GM12878 (cell line): Measurements from ENCODE around the gene C2CD4D. TPM values are rescaled to one million over a fixed set of nuclear protein-coding genes. Genes with fewer than 3 reads are reported as not detected.

Source experiments
- ATAC-seq: fragments of 200-7000 bp; cut with Tn5 transposase; 3 replicates; pipeline ENCODE4 v1.9.1; 2020; ENCODE audit warnings: mild to moderate bottlenecking, moderate library complexity
- BruUV-seq: library from RNA; stranded (reverse); fragments of 400-500 nt; replicated peaks from 2 replicates; lab custom pipeline; 2021; lab: Mats Ljungman, UMichigan
- CTCF ChIA-PET: fragments of 300-600 bp; sonication (Branson Sonifier 250); formaldehyde crosslinking; extraction: SDS; loops from one replicate; lab custom pipeline; 2021; ENCODE audit warnings: inconsistent platforms; lab: Yijun Ruan, JAX
- POLR2A ChIA-PET: fragments of 350-600 bp; formaldehyde crosslinking; extraction: SDS; loops from one replicate; lab custom pipeline; 2021; ENCODE audit warnings: inconsistent platforms; lab: Charles Lee
- RAD21 ChIA-PET: fragments of 300-600 bp; sonication (Branson Sonifier 250); formaldehyde crosslinking; loops from one replicate; lab custom pipeline; 2023; ENCODE audit warnings: antibody characterized with exemption; ENCODE audit not compliant: unreplicated experiment; lab: Charles Lee
- SMC1A ChIA-PET: fragments of 300-600 bp; sonication (Branson Sonifier 250); formaldehyde crosslinking; loops from one replicate; lab custom pipeline; 2023; ENCODE audit not compliant: unreplicated experiment, uncharacterized antibody; lab: Charles Lee
- DNase-seq: peaks from one replicate; pipeline ENCODE4 v3.0.0-alpha.2; 2011; ENCODE audit warnings: low read depth, low spot score
- FAIRE-seq: peaks from 3 replicates; lab custom pipeline; 2011; peaks lifted over from hg19 to GRCh38; lab: Jason Lieb, UNC
- H2AFZ ChIP-seq: 2 replicates; pipeline ENCODE4 v1.6.0; 2011; ENCODE audit warnings: low read depth, low read length, control low read depth; ENCODE audit not compliant: control insufficient read depth
- H3K27ac ChIP-seq: 2 replicates; pipeline ENCODE4 v1.5.1; 2011; ENCODE audit warnings: control low read depth; ENCODE audit not compliant: control insufficient read depth, insufficient read depth
- H3K27me3 ChIP-seq, 2 experiments: replicated peaks in 1 of 2; 2 replicates each; pipeline versions ENCODE4 v1.6.0 to v1.6.1; 2011; ENCODE audit warnings: low read length in 1 of 2; ENCODE audit not compliant: control insufficient read depth in 2 of 2, insufficient read depth in 2 of 2
- H3K36me3 ChIP-seq, 2 experiments: 2 replicates each; pipeline ENCODE4 v1.5.1; 2011; ENCODE audit warnings: low read length in 1 of 2; ENCODE audit not compliant: control insufficient read depth in 2 of 2, insufficient read depth in 2 of 2
- H3K4me1 ChIP-seq: 2 replicates; pipeline ENCODE4 v1.6.1; 2011; ENCODE audit warnings: mild to moderate bottlenecking, low read length, moderate library complexity, mixed read lengths; ENCODE audit not compliant: control insufficient read depth, insufficient read depth
- H3K4me2 ChIP-seq: 2 replicates; pipeline ENCODE4 v1.6.0; 2011; ENCODE audit warnings: control low read depth; ENCODE audit not compliant: control insufficient read depth, insufficient read depth
- H3K4me3 ChIP-seq: fragments of 200-600 bp; sonication (generic); 2 replicates; pipeline ENCODE4 v1.5.1; 2016
- H3K79me2 ChIP-seq: 2 replicates; pipeline ENCODE4 v1.6.0; 2011; ENCODE audit warnings: low read length; ENCODE audit not compliant: control insufficient read depth, insufficient read depth
- H3K9ac ChIP-seq: 2 replicates; pipeline ENCODE4 v1.8.0; 2011; ENCODE audit warnings: low read length, control low read depth, mixed read lengths; ENCODE audit not compliant: control insufficient read depth, insufficient read depth
- H3K9me3 ChIP-seq: replicated peaks from 3 replicates; pipeline ENCODE4 v1.5.1; 2011; ENCODE audit warnings: mild to moderate bottlenecking, low read length; ENCODE audit not compliant: control insufficient read depth, insufficient read depth
- H4K20me1 ChIP-seq: 2 replicates; pipeline ENCODE4 v1.6.0; 2011; ENCODE audit not compliant: control insufficient read depth, insufficient read depth
- CHD2 ChIP-seq: IDR thresholded peaks from 2 replicates; pipeline ENCODE4 v1.6.1; 2011; ENCODE audit warnings: low read depth, low read length, improper control_type of control experiment, borderline replicate concordance
- ESRRA ChIP-seq: IDR thresholded peaks from 2 replicates; pipeline ENCODE4 v1.6.1; 2012; ENCODE audit warnings: mild to moderate bottlenecking, low read length, improper control_type of control experiment
- GABPA ChIP-seq: IDR thresholded peaks from 2 replicates; pipeline ENCODE4 v1.6.1; 2014; ENCODE audit warnings: antibody characterized with exemption, low read depth, mild to moderate bottlenecking, inconsistent platforms
- GATAD2B ChIP-seq: fragments of 450-650 bp; conservative IDR thresholded peaks from 2 replicates; pipeline ENCODE4 v1.6.1; 2017; ENCODE audit warnings: low read depth, mild to moderate bottlenecking, moderate library complexity
- HSF1 ChIP-seq: fragments of 150-350 bp; IDR thresholded peaks from 2 replicates; pipeline ENCODE4 v1.6.1; 2014; ENCODE audit warnings: mild to moderate bottlenecking, low read depth, low read length
- IKZF1 ChIP-seq: fragments of 450-650 bp; conservative IDR thresholded peaks from 2 replicates; pipeline ENCODE4 v1.6.1; 2017; ENCODE audit warnings: antibody characterized with exemption, mild to moderate bottlenecking
- LARP7 ChIP-seq: fragments of 450-650 bp; IDR thresholded peaks from 2 replicates; pipeline ENCODE4 v1.6.1; 2017; ENCODE audit warnings: mild to moderate bottlenecking
- MEF2B ChIP-seq: fragments of 450-650 bp; IDR thresholded peaks from 2 replicates; pipeline ENCODE4 v1.6.1; 2018; ENCODE audit warnings: mild to moderate bottlenecking, moderate library complexity; ENCODE audit not compliant: partially characterized antibody, poor library complexity, severe bottlenecking
- NFXL1 ChIP-seq: fragments of 450-650 bp; IDR thresholded peaks from 2 replicates; pipeline ENCODE4 v1.6.1; 2017; ENCODE audit warnings: antibody characterized with exemption, mild to moderate bottlenecking, borderline replicate concordance
- NFYA ChIP-seq: IDR thresholded peaks from 2 replicates; pipeline ENCODE4 v1.6.1; 2011; ENCODE audit warnings: low read depth, mild to moderate bottlenecking, low read length, improper control_type of control experiment, borderline replicate concordance
- NFYB ChIP-seq: IDR thresholded peaks from 2 replicates; pipeline ENCODE4 v1.6.1; 2011; ENCODE audit warnings: low read depth, mild to moderate bottlenecking, low read length, improper control_type of control experiment, moderate library complexity; ENCODE audit not compliant: insufficient read depth
- PAX8 ChIP-seq: fragments of 450-650 bp; IDR thresholded peaks from 2 replicates; pipeline ENCODE4 v1.6.1; 2017; ENCODE audit warnings: mild to moderate bottlenecking, moderate library complexity
- SPI1 ChIP-seq: IDR thresholded peaks from 2 replicates; pipeline ENCODE4 v1.6.1; 2011; ENCODE audit warnings: low read depth, mild to moderate bottlenecking, low read length, moderate library complexity, borderline replicate concordance; ENCODE audit not compliant: insufficient read depth
- SUPT20H ChIP-seq: IDR thresholded peaks from 2 replicates; pipeline ENCODE4 v1.6.1; 2011; ENCODE audit warnings: low read depth, mild to moderate bottlenecking, low read length, moderate library complexity, borderline replicate concordance; ENCODE audit not compliant: control insufficient read depth
- TARDBP ChIP-seq: IDR thresholded peaks from 2 replicates; pipeline ENCODE4 v1.6.1; 2016; ENCODE audit warnings: borderline replicate concordance
- TCF12 ChIP-seq: IDR thresholded peaks from 2 replicates; pipeline ENCODE4 v1.6.1; 2011; ENCODE audit warnings: low read depth, mild to moderate bottlenecking, low read length
- YY1 ChIP-seq: IDR thresholded peaks from 2 replicates; pipeline ENCODE4 v1.6.1; 2011; ENCODE audit warnings: low read depth, mild to moderate bottlenecking, low read length
- ZNF24 ChIP-seq: fragments of 450-650 bp; IDR thresholded peaks from 2 replicates; pipeline ENCODE4 v1.6.1; 2017; ENCODE audit warnings: antibody characterized with exemption, mild to moderate bottlenecking
- WGBS: methylation state at CpG from one replicate; pipeline ENCODE4 v1.1.6; 2016; ENCODE audit warnings: low lambda C conversion rate; ENCODE audit not compliant: insufficient replicate concordance, insufficient coverage; ENCODE audit errors: missing lambda C conversion rate; 5-methylcytosine and 5-hydroxymethylcytosine counted together
- in situ Hi-C: fragments of 300-500 bp; cut with MboI; formaldehyde crosslinking; loops from 9 replicates; pipeline ENCODE4 v1.14.3; 2018; ENCODE audit warnings: mixed read lengths
- intact Hi-C: fragments of 100-400 bp; cut with micrococcal nuclease; formaldehyde crosslinking; loops from one replicate; pipeline ENCODE4 v1.14.2; 2022; ENCODE audit not compliant: unreplicated experiment
- polyA plus RNA-seq, 11 experiments: library from polyadenylated mRNA; depleted of rRNA in 4 of 11; unstranded in 6 of 11; stranded (reverse) in 5 of 11; fragments of >200 nt; fragmentation: Nextera tagmentation in 4 of 11; fragmentation: Illumina TruSeq in 1 of 11; extraction: Ambion mirVana in 4 of 11; extraction: Trizol in 1 of 11; gene quantifications; 1 replicate in 1 of 11; 2 replicates in 10 of 11; pipeline versions ENCODE4 v1.2.1 to v1.2.3, GENCODE V29; 2011 to 2016; ENCODE audit warnings: inconsistent platforms in 2 of 11, missing spikeins in 2 of 11, low read depth in 1 of 11
- total RNA-seq, 4 experiments: library from RNA; depleted of rRNA in 3 of 4; stranded (reverse); fragments of >200 nt in 3 of 4; fragmentation: Illumina TruSeq in 1 of 4; extraction: Trizol in 1 of 4; gene quantifications; 2 replicates each; pipeline versions ENCODE4 v1.2.1 to v1.2.3, GENCODE V29; 2013 to 2021

C2CD4D gene
- total and polyA plus RNA-seq, 10 of the 15 experiments (the other 5 are each of a cell fraction or from before 2014, with no cell fraction given), result 0.03 to 0.67 (median 0.13) TPM; not detected in 4

DNA sequence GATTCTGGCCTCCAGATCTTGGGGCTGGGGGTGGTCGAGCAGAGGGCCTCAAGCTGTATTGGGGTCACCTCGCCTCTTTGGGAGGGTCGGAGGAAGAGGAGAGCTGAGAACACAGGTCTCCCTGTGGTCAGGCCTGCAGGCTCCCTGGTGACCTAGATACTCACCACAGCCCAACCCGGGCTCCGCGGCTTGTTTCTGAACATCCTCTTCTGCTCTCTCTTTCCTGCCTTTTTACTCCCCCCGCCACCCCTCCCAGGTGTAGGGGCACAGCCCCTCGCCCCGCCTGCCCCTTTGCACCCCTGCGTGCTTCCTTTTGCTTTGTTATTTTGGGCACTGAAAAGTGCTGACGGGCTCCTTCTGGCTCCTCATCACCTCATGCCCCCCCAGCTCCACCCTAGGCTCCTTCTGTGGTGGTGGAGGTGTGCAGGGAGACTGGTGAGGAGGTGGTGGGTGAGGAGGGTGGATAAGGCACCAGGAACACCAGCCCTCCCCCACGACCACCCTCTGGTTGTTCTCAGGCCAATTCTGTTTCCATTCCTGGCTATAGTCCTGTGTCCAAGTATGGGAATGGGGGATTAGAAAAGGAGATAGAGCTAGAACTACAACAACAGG lies 23.8 kb downstream of the C2CD4D start:
- ChIA-PET POLR2A (no interaction called here), CTCF (no interaction called here)
- Histone ChIP-seq H3K4me2 (no peak overlapping the region), H4K20me1 (no peaks in the 10 kb centered on the region)
- TF ChIP-seq TARDBP, result no peak
- TF ChIP-seq TCF12, result no peak
- no peak for TF ChIP-seq MEF2B
- TF ChIP-seq LARP7, result no peak
- TF ChIP-seq YY1, result no peak
- no peak for TF ChIP-seq PAX8
- TF ChIP-seq, all 136 proteins: peak for 0
- H3K9ac ChIP-seq, result no peak overlapping the region
- ChIA-PET RAD21 (no interaction called here), SMC1A (no interaction called here)
- no peak overlapping the region for H3K4me3 ChIP-seq
- intact Hi-C loops, result no loop called here
- H3K9me3 ChIP-seq, result no peaks in the 10 kb centered on the region
- H3K27me3 ChIP-seq, result peaks cover 0 to 4% of the 10 kb centered on the region in 2 experiments; a peak in 2 of 4 replicates
- H3K4me1 ChIP-seq, result no peaks in the 10 kb centered on the region; the same call in 1 of the 2 replicates
- DNase-seq, result no peak
- FAIRE-seq, result no peak
- no peaks in the 10 kb centered on the region for H3K79me2 ChIP-seq
- no peak overlapping the region for H2AFZ ChIP-seq
- no peak overlapping the region for H3K27ac ChIP-seq
- in situ Hi-C loops, result no loop called here
- BruUV-seq, result no TSS peak
- no peak for ATAC-seq
- no peaks in the 10 kb centered on the region for H3K36me3 ChIP-seq
- 22% methylated on average over 11 of the region's 12 CpGs for WGBS

- in situ Hi-C loops (no loop called here), intact Hi-C loops (no loop called here)
- Histone ChIP-seq H3K4me3 (no peak overlapping the region), H3K79me2 (no peaks in the 10 kb centered on the region), H3K9me3 (no peaks in the 10 kb centered on the region), H3K4me1 (no peaks in the 10 kb centered on the region), H3K36me3 (no peaks in the 10 kb centered on the region), H4K20me1 (no peaks in the 10 kb centered on the region), H2AFZ (no peak overlapping the region), H3K9ac (no peak overlapping the region), H3K27me3 (peaks cover 0 to 4% of the 10 kb centered on the region in 2 experiments; a peak in 2 of 4 replicates), H3K4me2 (no peak overlapping the region), H3K27ac (no peak overlapping the region)
- no TSS peak for BruUV-seq
- ChIA-PET CTCF (no interaction called here), POLR2A (no interaction called here), SMC1A (no interaction called here), RAD21 (no interaction called here)
- 22% methylated on average over 8 of the region's 8 CpGs for WGBS
- FAIRE-seq (no peak), ATAC-seq (no peak), DNase-seq (no peak)
- TF ChIP-seq NFYA (no peak), SUPT20H (no peak), HSF1 (no peak), GABPA (no peak), ZNF24 (no peak), GATAD2B (no peak), CHD2 (no peak), ESRRA (no peak), NFXL1 (no peak), SPI1 (no peak), IKZF1 (no peak), NFYB (no peak)
These were observed 24.6 kb downstream of the C2CD4D start for GRCh38 chr1:151814971-151815545.
